OCI-LY3 (cell line): Measurements from ENCODE around the gene AARS2.

Source experiments
- H2AFZ ChIP-seq: fragments of 200-600, 300-600 bp; shearing (Covaris generic); 2 replicates; pipeline ENCODE4 v1.6.0; 2014; ENCODE audit warnings: antibody characterized with exemption, low read depth, low read length
- H3K27ac ChIP-seq: fragments of 200-600, 300-600 bp; sonication (generic); 2 replicates; pipeline ENCODE4 v1.5.1; 2014; ENCODE audit warnings: mild to moderate bottlenecking, low read length, moderate library complexity, mixed read lengths
- H3K27me3 ChIP-seq: fragments of 200-600, 300-600 bp; sonication (generic); 2 replicates; pipeline ENCODE4 v1.6.1; 2014; ENCODE audit warnings: low read depth, low read length, mixed read lengths
- H3K36me3 ChIP-seq: fragments of 200-600, 300-600 bp; sonication (generic); replicated peaks from 2 replicates; pipeline ENCODE3; 2014; ENCODE audit warnings: low read depth, low read length, mixed read lengths
- H3K4me1 ChIP-seq: fragments of 300-600, 200-600 bp; sonication (generic); 2 replicates; pipeline ENCODE4 v1.6.1; 2014; ENCODE audit warnings: low read length, mixed read lengths
- H3K4me2 ChIP-seq: fragments of 200-600, 300-600 bp; sonication (generic); 2 replicates; pipeline ENCODE4 v1.6.1; 2014; ENCODE audit warnings: low read length, mixed read lengths
- H3K4me3 ChIP-seq: fragments of 300-600, 200-600 bp; sonication (generic); 2 replicates; pipeline ENCODE4 v1.5.1; 2014; ENCODE audit warnings: antibody characterized with exemption, mild to moderate bottlenecking, low read length, moderate library complexity
- H3K79me2 ChIP-seq: fragments of 300-600, 200-600 bp; shearing (Covaris generic); 2 replicates; pipeline ENCODE4 v1.6.1; 2014; ENCODE audit warnings: mild to moderate bottlenecking, low read length, mixed read lengths
- H3K9ac ChIP-seq: fragments of 300-600, 200-600 bp; shearing (Covaris generic); 2 replicates; pipeline ENCODE4 v1.6.0; 2014; ENCODE audit warnings: mild to moderate bottlenecking, low read length, moderate library complexity
- H3K9me3 ChIP-seq: fragments of 200-600, 300-600 bp; shearing (Covaris generic); 2 replicates; pipeline ENCODE4 v1.6.1; 2014; ENCODE audit warnings: low read length, mixed read lengths; ENCODE audit not compliant: insufficient read depth
- H4K20me1 ChIP-seq: fragments of 200-600, 300-600 bp; sonication (generic); 2 replicates; pipeline ENCODE4 v1.6.1; 2016; ENCODE audit warnings: low read length, mixed read lengths; ENCODE audit not compliant: insufficient read depth
- EZH2phosphoT487 ChIP-seq: fragments of 200-600 bp; shearing (Covaris generic); IDR thresholded peaks from 2 replicates; pipeline ENCODE4 v1.6.1; 2018; ENCODE audit warnings: antibody characterized with exemption, mixed run types, low read depth
- TF ChIP-seq, protein P1 (sequence below): fragments of 200-600, 300-600 bp; sonication (generic); IDR thresholded peaks from 2 replicates; pipeline ENCODE4 v1.5.1; 2014; ENCODE audit warnings: antibody characterized with exemption, low read length, low read depth

The AARS2 gene

DNA sequence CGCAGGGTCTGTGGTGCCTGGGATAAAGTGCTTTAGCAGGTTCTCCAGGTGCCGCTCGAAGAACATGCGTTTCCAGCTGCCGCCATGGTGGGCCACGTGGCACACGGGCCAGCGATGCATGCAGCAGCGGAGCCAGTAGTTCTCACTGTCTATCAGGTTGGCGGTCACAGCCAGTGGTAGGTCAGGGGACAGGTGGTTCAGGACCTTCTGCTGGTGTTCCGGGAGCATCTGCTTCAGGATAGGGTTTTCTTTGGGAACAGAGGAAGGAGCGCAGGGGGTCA is 26.9 kb downstream of the AARS2 start:
- Histone ChIP-seq H3K79me2 (no peaks in the 10 kb centered on the region), H2AFZ (no peak overlapping the region), H4K20me1 (no peaks in the 10 kb centered on the region), H3K4me3 (no peak overlapping the region), H3K9me3 (no peaks in the 10 kb centered on the region), H3K27me3 (peaks cover 57% of the 10 kb centered on the region), H3K9ac (no peak overlapping the region), H3K4me2 (no peak overlapping the region), H3K27ac (no peak overlapping the region), H3K36me3 (no peaks in the 10 kb centered on the region), H3K4me1 (no peaks in the 10 kb centered on the region)
- TF ChIP-seq, protein P1, sequence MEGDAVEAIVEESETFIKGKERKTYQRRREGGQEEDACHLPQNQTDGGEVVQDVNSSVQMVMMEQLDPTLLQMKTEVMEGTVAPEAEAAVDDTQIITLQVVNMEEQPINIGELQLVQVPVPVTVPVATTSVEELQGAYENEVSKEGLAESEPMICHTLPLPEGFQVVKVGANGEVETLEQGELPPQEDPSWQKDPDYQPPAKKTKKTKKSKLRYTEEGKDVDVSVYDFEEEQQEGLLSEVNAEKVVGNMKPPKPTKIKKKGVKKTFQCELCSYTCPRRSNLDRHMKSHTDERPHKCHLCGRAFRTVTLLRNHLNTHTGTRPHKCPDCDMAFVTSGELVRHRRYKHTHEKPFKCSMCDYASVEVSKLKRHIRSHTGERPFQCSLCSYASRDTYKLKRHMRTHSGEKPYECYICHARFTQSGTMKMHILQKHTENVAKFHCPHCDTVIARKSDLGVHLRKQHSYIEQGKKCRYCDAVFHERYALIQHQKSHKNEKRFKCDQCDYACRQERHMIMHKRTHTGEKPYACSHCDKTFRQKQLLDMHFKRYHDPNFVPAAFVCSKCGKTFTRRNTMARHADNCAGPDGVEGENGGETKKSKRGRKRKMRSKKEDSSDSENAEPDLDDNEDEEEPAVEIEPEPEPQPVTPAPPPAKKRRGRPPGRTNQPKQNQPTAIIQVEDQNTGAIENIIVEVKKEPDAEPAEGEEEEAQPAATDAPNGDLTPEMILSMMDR, result no peak
- TF ChIP-seq EZH2phosphoT487, result no peak

DNA sequence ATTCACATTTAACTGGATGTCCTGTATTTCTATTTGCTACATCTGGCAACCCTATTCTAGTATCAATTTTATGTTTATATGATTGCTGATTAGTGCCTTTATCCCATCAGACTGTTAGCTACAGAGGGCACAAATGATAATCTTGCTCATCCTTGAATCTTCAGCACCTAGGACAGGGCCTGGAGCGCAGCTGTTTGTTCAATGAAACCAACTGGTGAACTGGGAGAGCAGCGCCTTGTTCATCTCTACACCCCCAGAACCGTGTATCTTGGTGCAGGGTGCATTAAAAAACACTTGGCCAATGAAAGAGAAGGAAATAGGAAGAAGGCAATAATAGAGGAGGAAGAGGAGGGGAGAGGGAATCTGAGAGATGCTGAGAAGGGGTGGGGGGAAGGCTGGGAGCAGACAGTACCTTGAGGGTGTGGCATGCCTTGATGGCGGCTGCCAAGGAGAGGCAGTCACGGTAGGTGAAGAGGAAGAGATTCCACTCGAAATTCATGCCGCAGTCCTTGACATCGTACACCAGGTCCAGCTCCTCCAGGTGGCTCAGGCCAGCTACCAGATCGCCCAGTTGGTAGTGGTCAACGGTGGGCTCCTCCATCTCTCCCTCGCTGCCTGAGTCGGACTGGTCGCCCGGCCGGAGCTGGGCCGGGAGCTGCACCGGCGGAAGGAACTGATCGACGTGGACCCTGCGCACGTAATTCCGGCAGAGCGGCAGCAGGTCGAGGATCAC is 27.4 kb downstream of the AARS2 start:
- H3K4me1 ChIP-seq, result no peaks in the 10 kb centered on the region
- peaks cover 61% of the 10 kb centered on the region for H3K27me3 ChIP-seq
- H3K9ac ChIP-seq, result no peak overlapping the region
- no peaks in the 10 kb centered on the region for H3K36me3 ChIP-seq
- H3K4me2 ChIP-seq, result no peak overlapping the region
- H2AFZ ChIP-seq, result no peak overlapping the region
- H3K79me2 ChIP-seq, result no peaks in the 10 kb centered on the region
- H4K20me1 ChIP-seq, result no peaks in the 10 kb centered on the region
- H3K4me3 ChIP-seq, result no peak overlapping the region
- H3K27ac ChIP-seq, result no peak overlapping the region
- no peaks in the 10 kb centered on the region for H3K9me3 ChIP-seq
- TF ChIP-seq EZH2phosphoT487, result no peak
- TF ChIP-seq, protein P1, result no peak

DNA sequence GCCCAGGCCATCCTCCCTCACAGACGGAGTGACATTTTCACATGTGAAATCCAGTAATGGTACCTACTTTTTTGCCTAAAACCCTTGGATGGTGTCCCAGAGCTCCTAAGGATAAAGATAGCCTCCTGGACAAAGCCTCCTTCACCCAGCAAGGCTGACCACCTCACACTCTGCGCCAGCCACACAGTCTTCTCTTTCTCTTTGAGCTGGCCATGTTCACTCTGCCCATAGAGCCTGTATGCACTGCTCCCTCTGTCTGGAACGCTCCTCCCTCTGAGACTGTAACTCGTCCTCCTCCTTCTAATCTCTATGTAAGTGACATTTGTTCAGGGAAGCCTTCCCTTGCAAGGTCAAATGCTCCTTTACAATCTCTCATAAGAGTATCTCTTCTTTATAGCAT is 28.3 kb downstream of the AARS2 start:
- Histone ChIP-seq H3K36me3 (no peaks in the 10 kb centered on the region), H3K4me2 (no peak overlapping the region), H3K4me3 (no peak overlapping the region), H3K9ac (no peak overlapping the region), H3K4me1 (no peaks in the 10 kb centered on the region), H3K27ac (no peak overlapping the region), H3K27me3 (peaks cover 65% of the 10 kb centered on the region), H3K9me3 (no peaks in the 10 kb centered on the region), H2AFZ (no peak overlapping the region), H3K79me2 (no peaks in the 10 kb centered on the region), H4K20me1 (no peaks in the 10 kb centered on the region)
- TF ChIP-seq, protein P1, result no peak
- TF ChIP-seq EZH2phosphoT487, result no peak

DNA sequence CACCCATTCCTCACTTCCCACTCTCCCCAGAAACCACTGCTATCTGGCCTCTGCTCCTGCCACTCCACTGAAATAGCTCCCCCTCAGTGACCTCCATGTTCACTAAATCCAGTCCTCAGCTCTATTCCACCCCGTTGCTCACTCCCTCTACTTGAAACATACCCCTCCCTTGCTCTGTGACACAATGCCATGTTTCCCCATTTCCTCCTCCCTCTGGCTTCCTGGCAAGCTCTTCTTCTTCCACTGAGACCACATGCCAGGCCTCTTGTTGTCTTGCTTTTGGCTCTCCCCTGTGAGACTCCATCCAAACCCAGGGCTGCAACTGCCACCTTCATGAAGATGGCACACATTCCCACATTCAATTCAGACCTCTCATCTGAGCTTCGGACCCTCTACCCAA is 29.0 kb downstream of the AARS2 start:
- H3K27ac ChIP-seq, result no peak overlapping the region
- no peak overlapping the region for H3K4me2 ChIP-seq
- no peaks in the 10 kb centered on the region for H3K36me3 ChIP-seq
- no peaks in the 10 kb centered on the region for H3K9me3 ChIP-seq
- H3K9ac ChIP-seq, result no peak overlapping the region
- no peaks in the 10 kb centered on the region for H4K20me1 ChIP-seq
- no peak overlapping the region for H2AFZ ChIP-seq
- no peak for TF ChIP-seq EZH2phosphoT487
- TF ChIP-seq, protein P1, result no peak
- peaks cover 59% of the 10 kb centered on the region for H3K27me3 ChIP-seq
- no peaks in the 10 kb centered on the region for H3K4me1 ChIP-seq
- H3K79me2 ChIP-seq, result no peaks in the 10 kb centered on the region
- H3K4me3 ChIP-seq, result no peak overlapping the region
